Stimulated activated CD4-positive, alpha-beta T cell treated with anti-CD3 and anti-CD28 coated beads, Interleukin-2, amount 100 ng/mL, for 48 hours (primary cell): ENCODE results near the gene CHMP4A.
"Not testable (repeated sequence)": the region's sequence is repeated elsewhere in the genome, so short reads cannot be mapped to it uniquely, and the experiment has no call there.

Source experiments
- DNase-seq, 2 donors: peaks; one replicate each; pipeline ENCODE4 v3.0.0-alpha.2; 2020

The CHMP4A gene

GRCh38 chr14:24219080-24219479, 5.8 kb upstream of the CHMP4A start:
- no peak for DNase-seq

- DNase-seq: not testable (repeated sequence)
Observed at GRCh38 chr14:24216876-24217275, 3.6 kb upstream of the CHMP4A start.

GRCh38 chr14:24216345-24216699, 3.0 kb upstream of the CHMP4A start:
- no peak for DNase-seq

GRCh38 chr14:24215495-24216344, 2.4 kb upstream of the CHMP4A start, which contains the start of gene MDP1:
Gene MDP1, minus strand, starts transcription at chr14:24216066. Its CDS starts 111 bp downstream, at chr14:24215955.
- peak; percentile 69 to 75 for DNase-seq

- no peak for DNase-seq
Observed at GRCh38 chr14:24213866-24214662, 776 bp upstream of the CHMP4A start.

GRCh38 chr14:24211311-24211710, 2.0 kb downstream of the CHMP4A start:
- no peak for DNase-seq

GRCh38 chr14:24207625-24208024, 5.7 kb downstream of the CHMP4A start:
- no peak for DNase-seq

GRCh38 chr14:24207104-24207551, 6.2 kb downstream of the CHMP4A start:
- DNase-seq: no peak

- no peak for DNase-seq
Observed at GRCh38 chr14:24206260-24207103, 6.8 kb downstream of the CHMP4A start.

- DNase-seq: no peak
Observed at GRCh38 chr14:24204163-24205146, 8.8 kb downstream of the CHMP4A start.

GRCh38 chr14:24203249-24203886, 9.9 kb downstream of the CHMP4A start:
- DNase-seq: not testable (repeated sequence)

GRCh38 chr14:24202538-24202937, 10.8 kb downstream of the CHMP4A start:
- not testable (repeated sequence) for DNase-seq

- no peak for DNase-seq
Observed at GRCh38 chr14:24198814-24199524, 14.3 kb downstream of the CHMP4A start.

- DNase-seq: no peak
Observed at GRCh38 chr14:24197056-24197450, 16.2 kb downstream of the CHMP4A start.

- DNase-seq: no peak
Observed at GRCh38 chr14:24196071-24197055, 16.9 kb downstream of the CHMP4A start.

GRCh38 chr14:24195186-24196070, 17.9 kb downstream of the CHMP4A start, which contains the start of gene TM9SF1:
Gene TM9SF1, minus strand, starts transcription at chr14:24195441. Its CDS starts 422 bp downstream, at chr14:24195019.
- DNase-seq: peak; percentile 76 to 79

GRCh38 chr14:24194873-24195185, 18.5 kb downstream of the CHMP4A start:
- DNase-seq: no peak
